Inferior parietal cortex (tissue), 1 donor: ENCODE data around the gene MORC1.
"Not testable (repeated sequence)": the region's sequence is repeated elsewhere in the genome, so short reads cannot be mapped to it uniquely, and the experiment has no call there.

Source experiments
- DNase-seq: peaks from one replicate; pipeline ENCODE4 v3.0.0-alpha.2; 2016; ENCODE audit errors: extremely low spot score

MORC1 gene

GRCh38 chr3:109117939-109118338, at the start of gene MORC1:
TSS of gene MORC1 (minus strand) at chr3:109118134. CDS start at chr3:109118059, 75 bp downstream.
- no peak for DNase-seq

GRCh38 chr3:109165905-109166304, 48.0 kb upstream of the MORC1 start:
- DNase-seq, result no peak

GRCh38 chr3:109161487-109162123, 43.7 kb upstream of the MORC1 start:
- DNase-seq, result no peak

GRCh38 chr3:109155828-109156227, 37.9 kb upstream of the MORC1 start:
- no peak for DNase-seq

- DNase-seq, result no peak
These were observed 37.0 kb upstream of the MORC1 start for GRCh38 chr3:109154979-109155378.

- DNase-seq, result no peak
These were observed 34.4 kb upstream of the MORC1 start for GRCh38 chr3:109152320-109152719.

GRCh38 chr3:109149078-109149477, 31.1 kb upstream of the MORC1 start:
- DNase-seq, result no peak

GRCh38 chr3:109143646-109144045, 25.7 kb upstream of the MORC1 start:
- DNase-seq, result no peak

- DNase-seq, result no peak
These were observed 22.4 kb upstream of the MORC1 start for GRCh38 chr3:109140318-109140717.

- no peak for DNase-seq
These were observed 19.8 kb upstream of the MORC1 start for GRCh38 chr3:109137761-109138160.

GRCh38 chr3:109136523-109136922, 18.6 kb upstream of the MORC1 start, which contains the start of gene C3orf85:
TSS of gene C3orf85 (plus strand) at chr3:109136719. CDS start at chr3:109136848, 129 bp downstream.
- no peak for DNase-seq

- DNase-seq, result not testable (repeated sequence)
These were observed 15.5 kb upstream of the MORC1 start for GRCh38 chr3:109133474-109133816.

- no peak for DNase-seq
These were observed 15.0 kb upstream of the MORC1 start for GRCh38 chr3:109132801-109133473.

- DNase-seq, result no peak
These were observed 13.3 kb upstream of the MORC1 start for GRCh38 chr3:109131276-109131675.

GRCh38 chr3:109127553-109127952, 9.6 kb upstream of the MORC1 start:
- DNase-seq, result no peak

- no peak for DNase-seq
These were observed 8.0 kb upstream of the MORC1 start for GRCh38 chr3:109125902-109126301.

- DNase-seq, result peak; percentile 5
These were observed 4.8 kb upstream of the MORC1 start for GRCh38 chr3:109122690-109123089.

- DNase-seq, result no peak
These were observed 650 bp upstream of the MORC1 start for GRCh38 chr3:109118584-109118983.

GRCh38 chr3:109116031-109116430, 1.9 kb downstream of the MORC1 start:
- DNase-seq, result no peak

- no peak for DNase-seq
These were observed 2.5 kb downstream of the MORC1 start for GRCh38 chr3:109115451-109115850.

- DNase-seq, result no peak
These were observed 3.2 kb downstream of the MORC1 start for GRCh38 chr3:109114746-109115145.

GRCh38 chr3:109112946-109113760, 4.8 kb downstream of the MORC1 start:
- no peak for DNase-seq

- DNase-seq, result no peak
These were observed 8.4 kb downstream of the MORC1 start for GRCh38 chr3:109109574-109109973.
